HG03139 (cell line): ENCODE measurements around the gene BPIFB4.
"Not testable (repeated sequence)": the region's sequence is repeated elsewhere in the genome, so short reads cannot be mapped to it uniquely, and the experiment has no call there.

Experiments used
- ATAC-seq: cut with Tn5 transposase; IDR thresholded peaks from one replicate; pipeline ENCODE4 v1.9.1; 2021; ENCODE audit not compliant: unreplicated experiment

BPIFB4 gene

DNA sequence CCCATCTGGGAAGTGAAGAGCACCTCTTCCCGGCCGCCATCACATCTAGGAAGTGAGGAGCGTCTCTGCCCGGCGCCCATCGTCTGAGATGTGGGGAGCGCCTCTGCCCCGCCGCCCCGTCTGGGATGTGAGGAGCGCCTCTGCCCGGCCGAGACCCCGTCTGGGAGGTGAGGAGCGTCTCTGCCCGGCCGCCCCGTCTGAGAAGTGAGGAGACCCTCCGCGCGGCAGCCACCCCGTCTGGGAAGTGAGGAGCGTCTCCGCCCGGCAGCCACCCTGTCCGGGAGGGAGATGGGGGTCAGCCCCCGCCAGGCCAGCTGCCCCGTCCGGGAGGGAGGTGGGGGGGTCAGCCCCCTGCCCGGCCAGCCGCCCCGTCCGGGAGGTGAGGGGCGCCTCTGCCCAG lies 36.1 kb downstream of the BPIFB4 start:
- not testable (repeated sequence) for ATAC-seq

GRCh38 chr20:33119725-33120720 lies 40.6 kb downstream of the BPIFB4 start:
- ATAC-seq = no peak

DNA sequence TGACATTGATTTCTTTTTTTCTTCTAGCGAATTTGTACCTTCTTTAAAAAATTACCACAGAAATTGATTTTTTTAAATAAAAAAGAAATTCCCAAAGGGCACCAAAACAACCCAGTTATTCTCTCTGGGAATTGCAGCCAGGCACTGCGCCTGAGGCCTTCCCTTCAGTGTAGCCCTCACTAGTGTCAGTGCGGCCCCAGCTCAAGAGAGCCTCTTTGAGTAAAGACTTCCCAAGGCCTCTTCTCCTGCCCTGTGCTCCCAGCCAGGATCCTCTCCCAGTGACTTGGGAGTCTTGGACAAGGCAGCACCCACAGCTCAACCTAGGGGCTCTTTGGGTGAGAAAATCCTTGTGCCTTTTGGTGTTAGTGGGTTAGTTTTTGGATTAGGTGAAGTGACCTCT lies 41.5 kb downstream of the BPIFB4 start:
- ATAC-seq = no peak

- not testable (repeated sequence) for ATAC-seq
These were observed 42.9 kb downstream of the BPIFB4 start for GRCh38 chr20:33122297-33122696.

GRCh38 chr20:33124261-33124660 lies 44.8 kb downstream of the BPIFB4 start:
- no peak for ATAC-seq

- ATAC-seq = no peak
These were observed 45.6 kb downstream of the BPIFB4 start for GRCh38 chr20:33124994-33125393.

DNA sequence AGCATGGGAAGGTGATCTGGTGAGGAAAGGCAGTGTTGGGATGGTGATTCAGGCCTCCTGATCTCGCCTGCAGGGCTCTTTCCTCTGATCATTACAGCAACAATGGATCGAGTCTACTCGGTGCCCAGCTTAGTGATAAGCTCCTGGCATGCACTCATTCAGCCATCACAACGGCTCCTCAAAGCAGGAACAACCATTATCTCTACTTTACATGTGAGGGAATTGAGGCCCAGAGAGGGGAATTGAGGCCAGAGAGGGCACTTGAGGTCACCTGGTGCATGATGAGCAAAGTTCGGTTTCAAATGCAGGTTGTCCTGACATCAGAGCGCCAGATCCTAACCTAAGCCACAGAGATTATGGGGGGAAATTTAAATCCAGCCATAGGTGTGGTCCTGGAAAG lies 46.5 kb downstream of the BPIFB4 start:
- ATAC-seq = no peak

DNA sequence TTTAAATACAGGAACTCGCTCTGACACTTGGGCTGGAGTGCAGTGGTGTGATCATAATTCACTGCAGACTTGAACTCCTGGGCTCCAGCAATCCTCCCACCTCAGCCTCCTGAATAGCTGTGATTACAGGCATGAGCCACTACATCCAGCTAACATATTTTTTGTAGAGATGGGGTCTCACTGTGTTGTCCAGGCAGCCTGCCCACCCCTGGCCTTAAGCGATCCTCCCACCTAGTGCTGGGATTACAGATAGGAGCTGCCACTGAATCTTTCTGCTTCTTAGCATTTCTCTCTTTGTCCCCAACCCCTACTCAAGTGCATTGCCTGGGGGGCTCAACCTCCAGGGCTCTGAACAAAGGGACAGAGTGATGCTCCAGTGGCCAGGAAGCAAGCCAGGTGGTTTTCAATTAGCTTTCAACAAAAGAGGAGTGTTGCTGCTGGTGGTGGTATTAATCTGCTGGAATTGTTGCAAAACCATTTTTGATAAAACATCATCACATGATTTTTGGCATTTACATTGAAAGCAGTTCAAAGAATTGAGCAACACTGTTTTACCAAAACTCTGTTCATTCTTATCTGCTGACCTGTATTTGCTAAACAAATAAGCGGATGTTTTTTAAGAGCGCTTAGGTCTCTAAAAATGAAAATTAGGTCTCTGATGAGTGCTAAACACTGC lies 48.1 kb downstream of the BPIFB4 start:
- ATAC-seq = no peak

GRCh38 chr20:33130568-33131061 lies 51.2 kb downstream of the BPIFB4 start:
- no peak for ATAC-seq

GRCh38 chr20:33131949-33132473 lies 52.6 kb downstream of the BPIFB4 start:
- no peak for ATAC-seq

- ATAC-seq = no peak
These were observed 53.3 kb downstream of the BPIFB4 start for GRCh38 chr20:33132513-33133372.

DNA sequence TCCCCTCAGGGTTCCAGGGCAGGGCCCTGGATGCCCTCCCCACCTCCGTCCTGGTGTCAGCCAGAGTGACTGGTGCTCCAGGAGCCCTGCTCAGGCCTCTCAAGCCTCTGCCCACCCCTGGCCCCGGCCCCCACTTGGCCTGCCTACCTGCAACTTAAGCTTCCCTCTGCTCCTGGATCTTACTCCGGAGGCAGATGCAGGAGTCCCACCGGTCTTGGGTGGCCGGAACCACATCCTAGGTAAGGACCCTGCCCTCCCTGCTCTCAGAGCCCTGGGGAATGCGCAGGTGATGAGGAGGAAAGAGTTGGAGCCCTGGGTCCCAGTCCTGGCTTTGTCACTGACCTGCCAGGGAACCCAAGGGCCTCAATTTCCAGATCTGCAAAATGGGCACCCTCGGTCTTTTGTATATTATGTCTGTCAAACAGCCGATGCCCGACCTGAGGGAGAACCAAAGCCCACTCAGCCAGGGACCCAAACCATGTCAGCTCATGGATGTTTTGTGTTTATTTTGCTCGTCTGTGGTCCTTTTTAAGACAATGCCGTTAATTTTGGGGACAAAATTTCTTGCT lies 54.0 kb downstream of the BPIFB4 start:
- ATAC-seq = no peak

- ATAC-seq = no peak
These were observed 57.8 kb downstream of the BPIFB4 start for GRCh38 chr20:33137195-33137594.

DNA sequence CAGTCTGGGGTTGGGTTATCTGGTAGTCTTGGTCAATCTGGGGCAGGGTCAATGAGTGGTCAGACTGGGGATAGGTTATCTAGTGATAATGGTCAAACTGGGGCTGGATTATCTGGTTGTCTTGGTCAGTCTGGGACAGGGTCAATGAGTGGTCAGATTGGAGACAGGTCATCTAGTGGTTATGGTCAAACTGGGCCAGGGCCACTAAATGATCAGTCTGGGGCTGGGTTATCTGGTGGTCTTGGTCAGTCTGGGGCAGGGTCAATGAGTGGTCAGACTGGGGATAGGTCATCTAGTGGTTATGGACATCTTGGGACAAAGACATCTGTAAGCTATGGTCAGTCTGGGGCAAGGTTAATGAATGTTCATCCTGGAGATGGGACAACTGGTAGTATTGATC lies 60.0 kb downstream of the BPIFB4 start:
- ATAC-seq = no peak

DNA sequence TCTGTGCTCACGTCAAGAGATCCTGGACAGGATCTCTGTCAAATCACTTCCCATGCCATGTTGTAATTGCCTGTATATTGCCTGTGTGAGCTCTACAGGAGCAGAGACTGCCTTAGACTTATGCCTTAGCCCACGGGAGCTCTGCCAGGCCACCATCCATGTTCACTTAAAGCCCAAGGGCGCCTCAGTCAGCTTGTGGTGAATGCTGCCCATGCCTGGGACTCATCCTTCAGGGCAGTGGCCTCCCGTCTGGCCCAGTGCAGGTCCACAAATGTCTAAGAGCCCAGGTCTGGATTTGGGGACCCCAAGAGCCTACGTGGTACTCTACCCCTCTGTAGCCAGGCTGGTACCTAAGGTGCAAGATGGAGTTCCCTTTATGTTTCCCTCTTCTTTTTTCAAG lies 66.1 kb downstream of the BPIFB4 start:
- no peak for ATAC-seq

DNA sequence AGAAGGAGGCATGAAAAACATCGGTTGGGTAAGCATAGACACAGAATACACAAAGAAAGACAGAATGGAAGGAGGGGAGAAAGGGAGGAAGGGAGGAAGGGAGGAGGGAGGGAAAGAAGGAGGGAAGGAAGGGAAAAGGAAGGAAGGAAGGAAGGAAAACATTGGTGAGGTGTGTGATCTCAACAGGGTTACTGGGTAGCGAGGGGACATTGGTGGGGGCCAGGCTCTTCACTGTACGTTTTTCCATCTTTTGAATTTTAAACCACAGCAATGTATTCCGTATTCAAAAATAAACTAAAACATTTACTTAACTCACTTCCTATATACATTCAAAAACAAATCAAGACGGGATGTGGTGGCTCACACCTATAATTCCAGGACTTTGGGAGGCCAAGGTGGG lies 67.9 kb downstream of the BPIFB4 start:
- no peak for ATAC-seq

DNA sequence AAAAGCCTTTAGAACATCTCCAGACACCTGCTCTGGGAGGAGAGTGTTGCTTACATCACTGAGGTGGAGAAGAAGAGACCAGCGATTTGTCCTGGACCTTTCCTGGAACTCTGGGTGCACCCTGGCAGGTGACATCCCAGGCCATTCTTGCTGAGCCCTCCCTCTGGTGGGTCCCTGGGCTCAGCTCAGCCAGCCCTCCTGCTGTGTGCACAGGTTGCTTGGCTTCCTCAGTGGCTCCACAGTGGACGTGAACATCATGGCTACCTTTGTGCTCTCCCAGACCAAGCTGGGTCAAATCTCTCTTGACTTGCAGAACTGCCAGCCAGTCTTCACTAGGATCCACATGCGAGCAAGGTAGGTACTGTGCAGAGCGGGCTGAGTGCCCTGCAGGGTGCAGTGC lies 68.6 kb downstream of the BPIFB4 start:
- ATAC-seq = no peak

- ATAC-seq = no peak
These were observed 74.8 kb downstream of the BPIFB4 start for GRCh38 chr20:33154252-33154651.

DNA sequence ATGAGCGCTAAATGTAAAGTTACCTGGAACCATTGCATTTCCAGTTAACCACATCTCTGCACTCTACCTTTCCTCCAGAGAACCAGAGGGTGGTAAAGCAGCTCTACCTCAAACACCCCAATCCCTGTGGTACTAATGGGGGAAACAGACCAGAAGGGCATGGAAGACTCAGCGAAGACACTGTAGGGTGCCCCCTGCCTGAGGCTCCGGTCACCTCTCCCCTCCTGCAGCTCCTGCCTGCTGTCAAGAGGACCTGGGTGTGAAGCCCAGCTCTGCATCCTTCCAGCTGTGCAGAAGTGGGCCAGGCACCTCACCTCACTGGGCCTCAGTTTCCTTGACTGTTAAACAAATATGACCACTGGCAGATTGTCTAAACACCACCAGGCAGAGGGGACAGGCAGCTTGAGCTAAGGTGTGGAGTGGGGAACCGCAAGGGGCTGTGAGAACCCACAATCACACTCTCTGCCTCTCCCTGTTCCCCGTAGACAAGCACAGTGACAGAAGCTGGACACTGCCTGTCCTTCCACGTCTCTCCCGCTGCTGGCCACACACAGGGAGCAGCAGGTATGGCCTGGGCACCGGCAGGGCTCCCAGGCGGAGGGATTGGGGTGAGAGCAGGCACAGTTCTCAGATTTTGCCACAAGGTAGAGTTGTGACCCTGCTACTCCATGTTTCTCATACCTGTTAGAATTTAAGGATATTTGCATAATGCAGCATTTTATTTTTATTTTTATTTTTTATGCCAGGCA lies 79.4 kb downstream of the BPIFB4 start:
- ATAC-seq = no peak

DNA sequence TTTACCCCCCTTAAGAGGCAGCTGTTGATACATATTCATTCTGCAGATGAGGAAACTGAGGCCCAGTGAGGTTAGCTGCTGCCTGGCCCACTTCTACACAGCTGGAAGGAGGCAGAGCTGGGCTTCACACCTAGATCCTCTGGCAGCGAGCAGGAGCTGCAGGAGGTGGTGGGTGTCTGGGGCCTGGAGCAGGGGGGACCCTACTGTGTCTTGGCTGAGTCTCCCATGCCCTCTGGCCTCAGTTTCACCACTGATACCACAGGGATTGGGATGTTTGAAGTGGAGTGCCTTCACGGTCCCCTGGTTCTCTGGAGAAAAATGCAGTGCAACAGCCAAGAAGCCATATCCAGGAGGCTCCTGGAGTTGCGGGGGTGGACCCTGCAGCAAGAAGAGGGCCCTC lies 80.3 kb downstream of the BPIFB4 start:
- no peak for ATAC-seq
